GM18519 (cell line): ENCODE measurements around the gene SEMA4D.
"Not testable (repeated sequence)": the region's sequence is repeated elsewhere in the genome, so short reads cannot be mapped to it uniquely, and the experiment has no call there.

Experiments used
- ATAC-seq: cut with Tn5 transposase; IDR thresholded peaks from one replicate; pipeline ENCODE4 v1.9.1; 2021; ENCODE audit warnings: mild to moderate bottlenecking, moderate library complexity; ENCODE audit not compliant: unreplicated experiment, low FRiP score

The SEMA4D gene

DNA sequence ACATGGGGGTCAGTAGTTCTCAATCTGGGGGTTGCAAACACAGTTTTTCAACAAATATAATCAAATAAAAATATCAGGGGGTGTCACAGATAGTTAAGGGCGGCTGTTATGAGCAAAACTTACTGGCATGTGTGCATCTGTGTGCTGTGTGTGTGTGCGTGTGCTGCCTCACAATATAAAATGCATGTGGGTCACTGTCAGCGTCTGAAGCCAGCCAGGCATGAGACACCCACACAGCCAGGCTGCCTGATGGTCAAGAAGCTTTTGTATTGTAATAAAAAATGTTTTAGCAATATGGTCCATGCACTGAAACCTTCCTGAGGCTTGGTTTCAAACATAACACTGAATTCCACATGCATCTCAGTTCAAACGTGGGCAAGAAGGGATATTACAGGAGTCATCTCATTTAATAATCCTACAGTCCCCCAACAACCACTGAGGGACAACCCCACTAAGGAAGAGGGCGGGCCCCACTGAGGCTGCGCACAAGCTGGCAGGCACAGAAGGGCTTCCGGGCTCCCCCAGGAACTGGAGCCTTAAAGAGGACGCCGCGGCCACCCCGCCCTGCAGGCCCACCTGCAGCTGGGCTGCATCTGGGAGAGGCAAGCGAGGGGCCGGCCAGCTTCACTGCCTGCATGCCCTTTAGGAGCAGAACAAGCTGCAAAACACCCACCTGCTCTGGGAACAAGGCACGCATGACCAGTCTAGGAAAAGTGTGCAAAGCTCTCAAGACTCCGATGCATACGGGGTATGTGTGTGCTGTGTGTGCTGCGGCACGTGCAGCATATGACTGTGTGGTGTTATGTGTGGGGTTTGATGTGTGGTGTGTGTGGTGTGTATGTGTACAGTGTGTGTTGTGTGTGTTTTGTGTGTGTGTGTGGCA lies 14.1 kb downstream of the SEMA4D start:
- peak; percentile 47 for ATAC-seq

DNA sequence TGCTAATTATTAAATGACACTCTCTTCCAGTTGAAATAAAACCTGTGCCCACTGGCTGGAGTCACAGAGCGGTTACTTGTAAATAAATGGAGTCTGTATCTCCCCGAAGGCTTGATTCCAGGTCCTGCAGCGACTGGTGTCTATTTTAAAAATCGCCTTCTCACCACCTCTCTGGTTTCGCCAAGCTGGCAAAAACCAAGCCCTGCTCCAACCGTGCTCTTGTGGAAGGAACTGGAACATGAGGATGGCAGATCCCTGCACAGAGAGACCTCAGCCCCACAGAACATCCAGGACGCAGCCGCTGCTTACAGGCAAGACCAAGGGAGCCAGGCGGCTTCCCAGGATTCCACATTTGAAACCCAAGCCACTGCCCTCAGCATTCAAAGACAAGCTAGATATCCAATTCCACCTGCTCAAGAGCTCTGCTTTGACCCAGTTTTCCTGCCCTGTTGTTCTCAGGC lies 15.0 kb downstream of the SEMA4D start:
- ATAC-seq, result no peak

DNA sequence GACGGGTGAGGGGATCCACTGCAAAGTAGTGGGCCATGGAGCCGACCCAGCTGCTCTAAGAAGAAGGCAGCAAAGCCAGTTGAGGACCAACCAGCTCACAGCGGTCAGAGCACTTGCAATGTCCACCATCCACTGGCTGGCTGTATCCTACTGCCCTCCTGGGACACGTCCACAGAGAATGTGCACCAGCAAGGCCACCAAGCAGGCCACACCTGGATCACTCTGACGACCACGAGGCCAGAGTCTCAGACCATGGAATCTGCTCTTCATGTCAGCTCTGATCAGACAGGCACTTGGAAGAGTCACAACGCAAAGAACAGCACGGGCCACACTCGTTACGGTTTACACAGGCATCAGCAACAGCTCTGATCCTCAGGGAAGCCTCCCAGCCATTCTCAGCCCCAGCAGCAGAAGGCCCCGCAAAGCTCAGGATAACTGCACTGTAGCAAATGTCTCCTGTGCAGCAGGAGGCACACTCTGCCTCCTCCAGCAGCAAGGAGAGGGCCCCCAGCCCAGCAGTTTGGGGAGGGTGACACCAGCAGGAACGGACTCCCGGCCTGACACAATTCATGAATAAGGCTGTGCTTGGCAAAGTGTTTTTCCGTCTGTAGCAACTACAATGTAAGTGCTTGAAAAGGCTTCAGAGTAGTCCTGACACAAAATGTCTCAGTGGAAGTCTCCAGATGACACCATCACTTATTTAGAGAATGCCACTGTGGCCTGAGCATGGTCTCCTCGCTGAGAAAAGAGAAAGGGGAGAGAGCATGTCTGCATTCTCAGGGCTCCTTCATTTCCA lies 15.7 kb downstream of the SEMA4D start:
- ATAC-seq, result no peak

DNA sequence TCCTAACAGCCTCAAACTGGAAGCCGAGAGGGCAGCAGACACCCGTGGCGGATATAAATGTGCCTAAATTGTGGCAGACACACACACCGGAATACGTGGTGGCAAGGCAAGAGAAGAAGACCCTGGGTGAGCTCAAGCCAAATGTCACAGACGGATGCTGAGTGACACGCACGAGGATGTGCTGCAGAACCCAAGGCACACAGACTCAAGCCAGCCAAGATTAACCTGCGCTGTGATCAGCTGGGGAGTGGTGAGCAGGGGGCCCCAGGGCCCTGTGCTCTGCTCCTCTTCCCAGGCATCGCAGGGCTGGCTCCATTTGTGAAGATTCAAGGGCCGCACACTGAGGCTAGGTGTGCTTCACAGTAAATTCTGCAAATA lies 16.4 kb downstream of the SEMA4D start:
- ATAC-seq, result no peak

DNA sequence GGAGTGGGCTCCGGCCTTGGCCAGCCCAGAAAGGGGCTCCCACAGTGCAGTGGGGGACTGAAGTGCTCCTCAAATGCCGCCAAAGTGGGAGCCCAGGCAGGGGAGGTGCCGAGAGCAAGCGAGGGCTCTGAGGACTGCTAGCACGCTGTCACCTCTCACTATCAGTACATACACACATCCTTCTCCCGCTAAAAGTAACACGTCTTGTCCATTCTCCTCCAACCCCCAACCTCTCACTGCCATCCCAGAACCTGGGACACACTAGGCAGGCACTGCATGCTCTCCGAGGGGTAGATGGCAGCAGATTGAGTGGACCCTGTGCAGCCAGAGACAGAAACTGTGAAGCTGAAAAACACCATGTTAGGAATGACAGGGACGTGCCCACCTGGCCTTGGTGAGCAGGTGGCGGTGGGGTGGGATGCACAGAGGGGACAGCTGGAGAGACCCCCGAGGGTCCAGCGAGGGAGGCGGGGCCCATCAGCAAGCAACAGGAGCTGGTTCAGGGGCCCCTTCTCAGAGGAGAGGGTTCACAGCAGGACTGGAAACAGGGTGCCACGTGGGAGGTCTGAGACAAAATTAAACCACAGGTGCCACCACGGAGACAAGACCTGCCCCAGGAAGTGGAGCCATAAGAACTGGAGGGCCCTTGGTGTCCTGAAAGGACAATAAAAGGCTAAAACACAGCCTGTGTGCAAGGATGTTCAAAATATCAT lies 16.9 kb downstream of the SEMA4D start:
- no peak for ATAC-seq

DNA sequence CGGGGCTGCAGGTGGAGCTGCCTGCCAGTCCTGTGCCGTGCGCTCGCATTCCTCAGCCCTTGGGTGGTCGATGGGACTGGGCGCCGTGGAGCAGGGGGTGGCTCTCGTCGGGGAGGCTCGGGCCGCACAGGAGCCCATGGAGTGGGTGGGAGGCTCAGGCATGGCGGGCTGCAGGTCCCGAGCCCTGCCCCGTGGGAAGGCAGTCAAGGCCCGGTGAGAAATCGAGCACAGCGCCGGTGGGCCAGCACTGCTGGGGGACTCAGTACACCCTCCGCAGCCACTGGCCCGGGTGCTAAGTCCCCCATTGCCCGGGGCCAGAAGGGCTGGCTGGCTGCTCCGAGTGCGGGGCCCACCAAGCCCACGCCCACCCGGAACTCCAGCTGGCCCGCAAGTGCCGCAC lies 17.5 kb downstream of the SEMA4D start:
- ATAC-seq, result not testable (repeated sequence)

DNA sequence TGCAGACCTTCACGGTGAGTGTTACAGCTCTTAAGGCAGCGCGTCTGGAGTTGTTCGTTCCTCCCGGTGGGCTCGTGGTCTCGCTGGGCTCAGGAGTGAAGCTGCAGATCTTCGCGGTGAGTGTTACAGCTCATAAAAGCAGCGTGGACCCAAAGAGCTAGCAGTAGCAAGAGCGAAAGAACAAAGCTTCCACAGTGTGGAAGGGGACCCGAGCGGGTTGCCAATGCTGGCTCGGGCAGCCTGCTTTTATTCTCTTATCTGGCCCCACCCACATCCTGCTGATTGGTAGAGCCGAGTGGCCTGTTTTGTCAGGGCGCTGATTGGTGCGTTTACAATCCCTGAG lies 18.3 kb downstream of the SEMA4D start:
- not testable (repeated sequence) for ATAC-seq

DNA sequence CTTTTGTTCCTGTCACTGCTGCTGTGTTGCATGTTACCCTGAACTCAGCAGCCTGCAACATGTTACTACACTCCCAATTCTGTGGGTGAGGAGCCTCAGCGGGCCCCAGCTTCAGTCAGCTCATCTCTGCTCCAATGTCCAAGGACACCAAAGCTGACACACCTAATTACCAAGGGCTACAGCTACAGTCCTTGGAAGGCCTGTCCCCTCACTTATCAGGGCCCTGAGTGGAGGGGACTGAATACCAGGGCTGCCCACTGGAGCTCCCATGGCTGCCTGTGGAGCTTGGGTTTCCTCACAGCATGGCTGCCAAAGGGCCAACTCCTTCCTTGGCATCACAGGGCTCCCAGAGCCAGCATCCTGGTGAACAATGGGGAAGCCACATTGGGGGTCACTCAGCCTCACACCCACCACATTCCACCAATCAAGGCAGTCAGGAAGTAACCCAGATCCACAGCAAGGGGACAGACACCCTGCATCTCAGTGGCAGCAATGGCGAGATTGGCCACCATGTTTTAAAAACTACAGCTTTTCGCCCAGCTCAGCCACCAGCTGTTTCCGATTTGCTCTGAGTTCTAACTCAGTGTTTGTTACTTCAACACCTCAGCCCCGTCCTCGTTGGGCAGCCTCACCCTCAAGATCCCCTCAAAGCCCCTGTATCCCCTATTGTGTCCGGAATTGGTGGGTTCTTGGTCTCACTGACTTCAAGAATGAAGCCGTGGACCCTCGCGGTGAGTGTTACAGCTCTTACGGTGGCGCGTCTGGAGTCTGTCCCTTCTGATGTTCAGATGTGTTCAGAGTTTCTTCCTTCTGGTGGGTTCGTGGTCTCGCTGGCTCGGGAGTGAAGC lies 18.9 kb downstream of the SEMA4D start:
- ATAC-seq, result no peak

DNA sequence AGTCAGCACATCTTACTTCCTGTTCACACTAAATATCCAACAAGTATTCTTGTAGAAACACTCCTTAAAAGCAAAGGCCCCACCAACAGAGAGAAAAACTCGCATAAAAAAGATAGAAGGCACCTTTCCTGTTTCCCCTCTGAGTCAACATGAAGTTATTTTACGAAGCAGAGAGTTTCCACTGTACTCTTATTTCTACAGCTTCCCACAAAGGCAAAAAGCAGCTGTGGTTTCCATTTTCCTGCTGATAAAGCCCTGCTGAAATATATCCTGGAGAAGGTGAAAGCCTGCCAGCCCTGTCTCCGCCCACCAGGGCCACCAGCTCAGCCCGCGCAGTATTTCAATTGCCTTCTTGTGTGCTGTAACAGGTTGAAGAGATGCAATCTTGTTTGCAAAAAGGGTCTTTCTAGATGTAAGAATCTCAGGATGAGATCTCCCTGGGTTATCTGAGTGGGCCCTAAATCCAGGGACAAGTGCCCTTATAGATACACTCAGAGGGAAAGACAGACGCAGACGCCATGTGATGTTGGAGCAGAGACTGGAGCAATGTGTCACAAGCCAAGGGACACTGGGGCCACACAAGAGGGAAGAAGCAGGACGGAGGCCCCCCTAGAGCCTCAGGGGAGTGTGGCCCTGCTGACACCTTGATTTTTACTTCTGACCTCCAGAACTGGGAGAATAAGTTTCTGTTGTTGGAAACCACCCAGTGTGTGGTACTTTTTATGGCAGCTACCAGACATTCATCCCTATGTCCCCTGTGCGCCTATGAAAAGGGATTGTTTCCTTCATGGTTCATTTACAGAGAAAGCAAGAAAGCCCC lies 19.9 kb downstream of the SEMA4D start:
- no peak for ATAC-seq

DNA sequence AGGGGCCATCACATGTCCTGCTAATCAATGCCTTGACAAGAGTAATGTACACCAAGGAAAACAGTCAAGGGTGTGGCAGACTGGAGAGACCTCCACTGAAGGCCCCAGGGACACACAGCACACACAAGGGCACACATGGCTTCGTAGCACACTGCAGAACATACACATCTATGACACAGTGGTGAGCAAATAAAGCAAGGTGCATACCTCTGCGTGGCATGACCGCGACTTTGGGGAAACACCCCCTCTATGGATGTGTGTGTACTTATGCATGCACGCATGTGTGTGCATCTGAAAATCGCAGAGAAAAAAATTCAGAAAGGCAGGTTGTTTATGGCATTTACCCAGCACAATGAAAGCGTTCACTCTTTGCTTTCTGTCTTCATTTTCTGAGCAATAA lies 20.5 kb downstream of the SEMA4D start:
- no peak for ATAC-seq

DNA sequence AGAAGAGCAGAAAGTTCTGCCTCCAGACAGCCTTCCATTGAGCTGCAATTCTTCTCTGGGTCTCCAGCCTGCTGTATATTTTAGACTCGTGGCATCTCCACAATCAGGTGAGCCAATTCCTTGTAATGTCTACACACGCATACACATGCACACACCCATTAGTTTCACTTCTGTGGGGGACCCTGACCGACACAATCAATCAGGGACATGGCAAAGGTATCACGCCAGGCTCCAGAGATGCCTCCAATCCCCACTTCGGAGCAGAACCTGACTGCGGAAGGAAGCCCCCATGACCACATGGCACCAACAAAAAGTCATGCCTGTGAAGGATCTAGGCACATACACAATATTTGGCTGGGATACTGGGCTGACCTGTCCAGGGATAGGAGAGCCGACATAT lies 21.4 kb downstream of the SEMA4D start:
- ATAC-seq, result no peak

DNA sequence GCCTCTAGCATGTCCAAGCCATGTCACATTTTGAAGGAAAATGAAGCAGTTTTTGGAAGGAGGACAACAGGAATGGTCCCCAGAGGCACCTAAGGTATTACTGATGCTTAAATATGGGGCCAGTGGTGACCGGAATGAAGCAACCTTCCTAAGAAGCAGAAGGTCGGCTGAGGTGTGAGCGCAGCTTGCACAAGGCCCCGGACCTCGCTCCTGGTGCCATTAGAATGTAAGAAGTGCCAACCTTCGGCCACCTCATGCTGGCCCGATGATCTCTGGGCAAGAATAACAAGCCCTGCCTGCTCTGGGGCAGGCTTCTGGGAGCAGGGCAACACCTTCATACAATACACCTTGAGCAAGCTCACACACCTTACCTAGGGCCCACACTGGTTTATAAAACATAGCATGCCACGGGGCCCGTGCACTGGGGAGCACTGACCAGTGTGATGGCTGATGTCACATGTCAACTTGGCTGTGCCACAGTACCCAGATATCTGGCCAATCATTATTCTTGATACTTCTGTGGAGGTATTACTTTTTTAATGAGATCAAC lies 21.9 kb downstream of the SEMA4D start:
- ATAC-seq, result no peak

DNA sequence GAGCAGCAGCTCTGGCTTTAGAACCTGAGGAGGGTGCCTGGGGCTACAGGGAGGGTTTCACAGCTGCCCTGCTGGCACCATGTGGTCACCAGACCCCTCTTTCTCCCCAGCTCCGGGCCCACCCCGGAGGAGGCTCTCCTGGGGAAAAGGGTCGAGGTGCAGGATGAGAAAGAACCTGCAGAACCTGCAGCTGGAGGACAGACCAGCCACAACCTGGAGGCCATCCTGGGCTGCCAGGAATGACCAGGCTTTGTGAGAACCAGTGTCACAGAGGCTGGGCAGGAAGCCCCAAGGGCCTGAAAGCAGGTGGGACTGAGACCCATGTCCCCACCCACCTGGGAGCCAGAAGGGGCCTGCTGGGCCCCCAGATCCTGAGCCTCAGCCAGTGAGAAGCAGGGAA lies 23.0 kb downstream of the SEMA4D start:
- ATAC-seq, result no peak

DNA sequence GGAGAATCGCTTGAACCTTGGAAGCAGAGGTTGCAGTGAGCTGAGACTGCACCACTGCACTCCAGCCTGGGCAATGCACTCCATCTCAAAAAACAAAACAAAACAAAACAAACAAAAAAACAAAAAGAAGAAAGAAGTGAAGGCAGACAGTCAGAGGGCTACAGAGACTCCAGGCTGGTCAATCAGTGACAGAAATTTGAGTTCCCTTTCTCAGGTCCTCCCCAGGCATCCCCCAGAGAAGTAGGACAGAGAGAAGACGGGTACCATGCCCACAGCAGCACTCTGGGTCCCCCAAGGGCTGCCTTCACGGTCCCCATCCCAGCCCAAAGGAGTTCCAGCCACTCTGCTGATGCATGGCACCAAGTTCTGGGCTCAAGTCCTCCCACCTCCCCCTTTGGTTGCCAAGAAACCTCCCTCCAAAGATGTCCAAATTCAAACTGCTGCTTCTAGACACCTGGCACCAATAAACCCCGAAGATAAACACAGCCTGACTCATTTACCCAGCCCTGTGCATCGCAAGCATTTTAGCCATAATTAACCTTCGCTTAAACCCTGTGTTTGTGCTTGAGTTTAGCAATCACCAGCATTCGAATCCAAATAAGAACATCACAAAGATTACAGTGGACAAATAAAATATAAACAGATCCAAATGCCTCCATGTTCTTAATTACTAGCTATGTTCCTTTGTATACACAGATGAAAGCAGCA lies 24.0 kb downstream of the SEMA4D start:
- no peak for ATAC-seq

DNA sequence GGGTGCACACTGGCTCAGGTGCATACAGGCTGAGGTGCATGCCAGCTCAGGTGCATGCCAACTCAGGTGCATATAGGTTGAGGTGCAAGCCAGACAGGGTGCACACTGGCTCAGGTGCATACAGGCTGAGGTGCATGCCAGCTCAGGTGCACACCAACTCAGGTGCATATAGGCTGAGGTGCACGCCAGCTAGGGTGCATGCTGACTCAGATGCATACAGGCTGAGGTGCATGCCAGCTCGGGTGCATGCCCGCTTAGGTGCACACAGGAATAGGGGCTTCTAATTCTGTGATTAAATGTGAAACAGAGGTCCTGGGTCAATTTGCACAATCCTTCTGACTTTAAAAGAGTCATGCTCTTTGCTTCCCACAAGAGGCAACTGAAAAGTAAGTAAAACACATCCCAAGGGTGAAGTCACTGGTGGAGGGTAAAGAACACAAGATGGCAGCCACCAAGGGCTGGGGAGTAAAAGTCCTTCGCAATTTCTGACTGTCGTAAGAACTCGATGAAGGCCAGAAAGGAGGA lies 26.1 kb downstream of the SEMA4D start:
- not testable (repeated sequence) for ATAC-seq

DNA sequence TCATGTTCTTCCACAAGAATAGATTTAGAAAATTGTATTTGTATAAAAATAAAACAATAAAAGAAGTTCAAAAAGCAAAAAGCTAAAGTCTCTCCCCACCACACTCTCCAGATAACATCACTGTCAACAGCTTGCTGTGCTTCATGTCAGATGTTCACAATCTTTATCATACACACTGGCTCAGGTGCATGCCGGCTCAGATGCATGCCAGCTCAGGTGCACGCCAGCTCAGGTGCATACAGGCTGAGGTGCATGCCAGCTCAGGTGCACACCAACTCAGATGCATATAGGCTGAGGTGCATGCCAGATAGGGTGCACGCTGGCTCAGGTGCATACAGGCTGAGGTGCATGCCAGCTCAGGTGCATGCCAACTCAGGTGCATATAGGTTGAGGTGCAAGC lies 26.5 kb downstream of the SEMA4D start:
- no peak for ATAC-seq

DNA sequence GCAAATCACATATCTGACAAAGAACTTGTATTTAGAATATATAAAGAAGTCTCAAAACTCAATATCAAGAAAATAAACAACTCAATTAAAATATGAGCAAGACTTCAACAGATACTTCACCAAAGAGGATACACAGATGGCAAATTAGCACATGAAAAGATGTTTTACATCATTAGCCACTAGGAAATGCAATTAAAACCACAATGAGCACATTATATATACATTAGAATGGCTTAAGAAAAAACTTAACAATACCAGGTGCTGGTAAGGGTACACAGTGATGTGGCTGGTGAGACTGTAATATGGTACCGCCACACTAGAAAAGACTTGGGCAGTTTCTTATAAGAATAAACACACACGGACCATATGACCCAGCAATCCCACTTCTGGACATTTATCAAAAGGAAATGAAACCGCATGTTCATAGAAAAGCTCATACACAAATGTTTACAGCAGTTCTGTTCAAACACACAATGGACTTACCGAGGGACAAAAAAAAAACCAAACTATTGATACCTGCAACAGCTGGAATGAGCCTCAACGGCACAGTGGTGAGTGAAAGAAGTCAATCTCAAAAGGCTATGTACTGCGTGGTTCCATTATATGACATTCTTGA lies 27.6 kb downstream of the SEMA4D start:
- ATAC-seq, result no peak

DNA sequence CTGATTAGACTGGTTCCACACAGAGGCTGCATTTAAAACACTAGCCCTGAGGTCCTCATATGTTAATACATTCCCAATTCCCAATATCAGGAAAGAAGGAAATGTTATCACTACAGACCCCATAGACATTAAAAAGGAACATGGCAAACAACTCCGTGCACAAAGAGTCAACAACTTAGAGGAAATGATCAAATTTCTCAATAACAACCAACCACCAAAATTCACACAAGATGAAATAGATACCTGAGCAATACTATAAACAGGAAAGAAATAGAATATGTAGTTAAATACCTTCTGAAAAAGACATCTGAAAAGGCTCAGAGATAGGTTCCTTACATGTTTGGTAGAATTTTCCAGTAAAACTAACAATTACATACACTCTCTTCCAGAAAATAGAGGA lies 28.9 kb downstream of the SEMA4D start:
- ATAC-seq, result no peak
